HG03280 (cell line): Measurements from ENCODE around the gene STX17.
A peak's percentile ranks its signal among the peaks of the same experiment; 100 is the strongest.
"Not testable (repeated sequence)": the region's sequence is repeated elsewhere in the genome, so short reads cannot be mapped to it uniquely, and the experiment has no call there.

Experiments used
- ATAC-seq: cut with Tn5 transposase; IDR thresholded peaks from one replicate; pipeline ENCODE4 v1.9.1; 2021; ENCODE audit warnings: mild to moderate bottlenecking, moderate library complexity; ENCODE audit not compliant: unreplicated experiment

STX17 gene

GRCh38 chr9:99906403-99907207 is at the start of gene STX17:
Gene STX17, plus strand, starts transcription at chr9:99906654. Its CDS starts 8,586 bp downstream, at chr9:99915240.
- ATAC-seq = peak; percentile 87

GRCh38 chr9:99857576-99857975 is 48.9 kb upstream of the STX17 start:
- ATAC-seq = not testable (repeated sequence)

GRCh38 chr9:99858087-99858486 is 48.4 kb upstream of the STX17 start:
- no peak for ATAC-seq

GRCh38 chr9:99859243-99859980 is 47.0 kb upstream of the STX17 start:
- ATAC-seq = no peak

GRCh38 chr9:99860266-99860665 is 46.2 kb upstream of the STX17 start:
- ATAC-seq = no peak

- no peak for ATAC-seq
Observed at GRCh38 chr9:99863955-99864354, 42.5 kb upstream of the STX17 start.

- ATAC-seq = no peak
Observed at GRCh38 chr9:99866398-99866797, 40.1 kb upstream of the STX17 start.

- ATAC-seq = no peak
Observed at GRCh38 chr9:99867536-99867935, 38.9 kb upstream of the STX17 start.

GRCh38 chr9:99867968-99868367 is 38.5 kb upstream of the STX17 start:
- no peak for ATAC-seq

- ATAC-seq = peak; percentile 68
Observed at GRCh38 chr9:99868845-99869244, 37.6 kb upstream of the STX17 start.

GRCh38 chr9:99870126-99870525 is 36.3 kb upstream of the STX17 start:
- no peak for ATAC-seq

- ATAC-seq = no peak
Observed at GRCh38 chr9:99873531-99873930, 32.9 kb upstream of the STX17 start.

GRCh38 chr9:99873943-99874584 is 32.4 kb upstream of the STX17 start:
- no peak for ATAC-seq

- ATAC-seq = no peak
Observed at GRCh38 chr9:99876190-99876589, 30.3 kb upstream of the STX17 start.

- no peak for ATAC-seq
Observed at GRCh38 chr9:99878651-99879050, 27.8 kb upstream of the STX17 start.

GRCh38 chr9:99881769-99882168 is 24.7 kb upstream of the STX17 start:
- no peak for ATAC-seq

GRCh38 chr9:99885747-99886146 is 20.7 kb upstream of the STX17 start:
- ATAC-seq = no peak

GRCh38 chr9:99889120-99889519 is 17.3 kb upstream of the STX17 start:
- ATAC-seq = no peak

- ATAC-seq = no peak
Observed at GRCh38 chr9:99894826-99895225, 11.6 kb upstream of the STX17 start.

GRCh38 chr9:99895510-99895909 is 10.9 kb upstream of the STX17 start:
- no peak for ATAC-seq

GRCh38 chr9:99896119-99896518 is 10.3 kb upstream of the STX17 start:
- ATAC-seq = no peak

- ATAC-seq = no peak
Observed at GRCh38 chr9:99903393-99903792, 3.1 kb upstream of the STX17 start.
